ENCODE data around the gene BMP8B.

The BMP8B gene

DNA sequence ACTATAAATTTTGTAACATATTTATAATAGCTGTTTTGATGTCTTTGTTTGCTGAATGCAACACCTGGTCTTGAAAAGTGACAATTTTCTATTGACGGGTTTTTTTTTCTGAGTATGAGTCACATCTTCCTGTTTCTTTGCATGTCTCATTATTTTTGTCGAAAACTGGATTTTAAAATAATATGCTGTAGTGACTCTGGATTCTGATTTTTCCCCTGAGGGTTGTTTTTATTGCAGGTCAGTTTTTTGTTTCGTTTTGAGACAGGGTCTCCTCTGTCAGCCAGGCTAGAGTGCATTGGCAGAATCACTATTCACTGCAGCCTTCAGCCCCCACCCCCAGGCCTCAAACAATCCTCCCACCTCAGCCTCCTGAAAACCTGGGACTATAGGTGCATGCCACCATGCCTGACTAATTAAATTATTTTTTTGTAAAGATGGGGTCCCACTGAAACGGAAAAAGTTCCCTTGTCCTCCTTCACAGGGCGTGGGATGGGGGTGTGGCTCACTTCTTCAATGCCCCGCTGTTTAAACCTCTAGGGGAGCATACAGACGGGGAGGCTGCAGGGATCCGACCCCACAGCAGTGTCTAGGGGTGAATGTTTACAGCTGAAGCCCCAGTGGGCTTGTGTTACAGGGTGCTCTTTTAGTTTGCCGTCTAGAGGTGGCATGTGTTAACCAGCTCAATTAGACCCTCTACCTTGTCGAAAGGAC lies 61.3 kb downstream of the BMP8B start:
- Histone ChIP-seq H3K36me3 (ENCODE audit: low read length) (no peaks in the 10 kb centered on the region), H2AFZ (ENCODE audit: low read depth, low read length, severe bottlenecking) (no peak overlapping the region), H3K27me3 (ENCODE audit: low read length) (no peaks in the 10 kb centered on the region), H3F3A (ENCODE audit: insufficient read depth) (no peaks in the 10 kb centered on the region), H3K79me2 (ENCODE audit: insufficient read depth, low read length) (no peaks in the 10 kb centered on the region), H3K9me2 (replicated peaks; ENCODE audit: insufficient read depth, low read length) (no peaks in the 10 kb centered on the region), H4K20me1 (ENCODE audit: low read depth, low read length) (no peaks in the 10 kb centered on the region), H3K4me3 (ENCODE audit: insufficient read depth, low read length, poor library complexity, severe bottlenecking) (no peak overlapping the region), H3K9me3 (ENCODE audit: insufficient read depth, low read length) (no peaks in the 10 kb centered on the region), H3K4me2 (ENCODE audit: low read depth, low read length, poor library complexity, severe bottlenecking) (no peak overlapping the region), H3K27ac (ENCODE audit: low read depth, low read length) (no peak overlapping the region), H3K9ac (ENCODE audit: low read length) (no peak overlapping the region)
- TF ChIP-seq EZH2phosphoT487 (conservative IDR thresholded peaks at IDR 0.05; ENCODE audit: low read length) = no peak
- TF ChIP-seq, protein P1, sequence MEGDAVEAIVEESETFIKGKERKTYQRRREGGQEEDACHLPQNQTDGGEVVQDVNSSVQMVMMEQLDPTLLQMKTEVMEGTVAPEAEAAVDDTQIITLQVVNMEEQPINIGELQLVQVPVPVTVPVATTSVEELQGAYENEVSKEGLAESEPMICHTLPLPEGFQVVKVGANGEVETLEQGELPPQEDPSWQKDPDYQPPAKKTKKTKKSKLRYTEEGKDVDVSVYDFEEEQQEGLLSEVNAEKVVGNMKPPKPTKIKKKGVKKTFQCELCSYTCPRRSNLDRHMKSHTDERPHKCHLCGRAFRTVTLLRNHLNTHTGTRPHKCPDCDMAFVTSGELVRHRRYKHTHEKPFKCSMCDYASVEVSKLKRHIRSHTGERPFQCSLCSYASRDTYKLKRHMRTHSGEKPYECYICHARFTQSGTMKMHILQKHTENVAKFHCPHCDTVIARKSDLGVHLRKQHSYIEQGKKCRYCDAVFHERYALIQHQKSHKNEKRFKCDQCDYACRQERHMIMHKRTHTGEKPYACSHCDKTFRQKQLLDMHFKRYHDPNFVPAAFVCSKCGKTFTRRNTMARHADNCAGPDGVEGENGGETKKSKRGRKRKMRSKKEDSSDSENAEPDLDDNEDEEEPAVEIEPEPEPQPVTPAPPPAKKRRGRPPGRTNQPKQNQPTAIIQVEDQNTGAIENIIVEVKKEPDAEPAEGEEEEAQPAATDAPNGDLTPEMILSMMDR (IDR thresholded peaks at IDR 0.05; ENCODE audit: insufficient read depth, low read length, poor library complexity, severe bottlenecking) = no peak

DNA sequence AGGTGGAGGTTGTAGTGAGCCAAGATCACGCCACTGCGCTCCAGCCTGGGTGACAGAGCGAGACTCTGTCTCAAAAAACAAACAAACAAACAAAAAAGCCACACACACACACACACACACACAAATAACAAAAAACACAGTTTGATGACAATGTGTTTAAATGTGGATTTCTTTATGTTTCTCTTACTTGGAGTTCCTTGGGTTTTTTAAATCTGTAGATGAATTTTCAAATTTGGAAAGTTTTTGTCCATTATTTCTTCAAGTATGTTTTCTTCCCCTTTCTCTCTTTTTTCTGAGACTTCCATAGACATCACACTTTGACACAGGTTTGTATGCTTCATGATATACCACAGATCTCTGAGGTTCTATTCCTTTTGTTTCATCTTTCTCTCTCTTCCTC lies 62.1 kb downstream of the BMP8B start:
- Histone ChIP-seq H3K9ac (ENCODE audit: low read length) (no peak overlapping the region), H3K4me2 (ENCODE audit: low read depth, low read length, poor library complexity, severe bottlenecking) (no peak overlapping the region)

DNA sequence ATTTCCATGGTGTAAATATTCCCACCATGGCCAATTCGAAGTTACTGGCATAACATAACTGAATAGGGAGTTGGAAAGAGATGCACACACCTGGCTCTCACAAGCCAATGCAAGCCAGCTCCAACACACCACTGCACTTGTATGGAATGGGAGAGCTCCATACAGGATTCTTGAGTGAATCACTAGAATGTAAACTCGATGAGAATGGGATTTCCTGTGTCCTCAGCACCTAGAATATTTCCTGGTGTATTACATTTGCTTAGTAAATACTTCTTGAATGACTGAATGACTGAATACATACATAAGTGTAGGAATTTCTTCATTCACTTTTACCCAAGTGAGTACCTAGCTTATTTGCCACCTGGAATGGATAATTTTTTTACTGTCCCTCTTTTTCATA lies 66.2 kb downstream of the BMP8B start:
- no peak overlapping the region for H3K9ac ChIP-seq (ENCODE audit: low read length)
- no peak overlapping the region for H3K4me3 ChIP-seq (ENCODE audit: insufficient read depth, low read length, poor library complexity, severe bottlenecking)
- no peak overlapping the region for H3K27ac ChIP-seq (ENCODE audit: low read depth, low read length)
- no peaks in the 10 kb centered on the region for H3K9me3 ChIP-seq (ENCODE audit: insufficient read depth, low read length)
- no peak overlapping the region for H3K4me2 ChIP-seq (ENCODE audit: low read depth, low read length, poor library complexity, severe bottlenecking)
- no peak overlapping the region for H2AFZ ChIP-seq (ENCODE audit: low read depth, low read length, severe bottlenecking)
- no peaks in the 10 kb centered on the region for H3K79me2 ChIP-seq (ENCODE audit: insufficient read depth, low read length)
- H3K27me3 ChIP-seq (ENCODE audit: low read length) = no peaks in the 10 kb centered on the region
- no peaks in the 10 kb centered on the region for H3K36me3 ChIP-seq (ENCODE audit: low read length)
- no peak for TF ChIP-seq EZH2phosphoT487 (conservative IDR thresholded peaks at IDR 0.05; ENCODE audit: low read length)
- TF ChIP-seq, protein P1 (IDR thresholded peaks at IDR 0.05; ENCODE audit: insufficient read depth, low read length, poor library complexity, severe bottlenecking) = no peak
- H4K20me1 ChIP-seq (ENCODE audit: low read depth, low read length) = no peaks in the 10 kb centered on the region
- H3K9me2 ChIP-seq (replicated peaks; ENCODE audit: insufficient read depth, low read length) = no peaks in the 10 kb centered on the region
- H3F3A ChIP-seq (ENCODE audit: insufficient read depth) = no peaks in the 10 kb centered on the region

More for the DNA sequence above, 62.1 kb downstream of the BMP8B start:
- H3K9me3 ChIP-seq (ENCODE audit: insufficient read depth, low read length) = no peaks in the 10 kb centered on the region
- H2AFZ ChIP-seq (ENCODE audit: low read depth, low read length, severe bottlenecking) = no peak overlapping the region
- H3K36me3 ChIP-seq (ENCODE audit: low read length) = no peaks in the 10 kb centered on the region
- H3K27ac ChIP-seq (ENCODE audit: low read depth, low read length) = no peak overlapping the region
- no peaks in the 10 kb centered on the region for H3K27me3 ChIP-seq (ENCODE audit: low read length)
- no peaks in the 10 kb centered on the region for H3K79me2 ChIP-seq (ENCODE audit: insufficient read depth, low read length)
- no peaks in the 10 kb centered on the region for H3F3A ChIP-seq (ENCODE audit: insufficient read depth)
- TF ChIP-seq, protein P1 (IDR thresholded peaks at IDR 0.05; ENCODE audit: insufficient read depth, low read length, poor library complexity, severe bottlenecking) = no peak
- no peak for TF ChIP-seq EZH2phosphoT487 (conservative IDR thresholded peaks at IDR 0.05; ENCODE audit: low read length)
- no peaks in the 10 kb centered on the region for H3K9me2 ChIP-seq (replicated peaks; ENCODE audit: insufficient read depth, low read length)
- H3K4me3 ChIP-seq (ENCODE audit: insufficient read depth, low read length, poor library complexity, severe bottlenecking) = no peak overlapping the region
- no peaks in the 10 kb centered on the region for H4K20me1 ChIP-seq (ENCODE audit: low read depth, low read length)

All from SU-DHL-6 (cell line).